Measurements from ENCODE around the gene SLC5A11.

The SLC5A11 gene

GRCh38 chr16:24955975-24956731 is 110.4 kb downstream of the SLC5A11 start:
- in situ Hi-C loops (cut with HindIII; ENCODE audit: low sequenced_read_pairs): no loop called here

DNA sequence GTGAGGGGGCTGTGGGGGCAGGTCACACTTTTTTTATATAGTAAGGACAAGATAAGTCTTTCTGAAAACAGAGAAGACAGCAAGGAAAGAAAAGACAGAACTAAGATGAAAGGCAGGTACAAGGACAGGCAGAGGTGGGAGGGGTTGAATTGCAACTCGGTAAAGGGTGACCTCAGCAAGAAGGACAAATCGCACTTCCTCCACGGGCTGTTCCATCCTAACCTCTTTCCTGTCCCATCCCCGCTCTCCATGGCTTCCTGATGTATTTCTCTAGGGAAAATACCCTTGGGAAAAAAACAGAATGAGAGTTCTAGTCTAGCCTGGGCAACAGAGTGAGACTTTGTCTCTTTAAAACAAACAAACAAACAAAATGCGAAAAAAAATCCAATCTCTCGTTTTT is 112.1 kb downstream of the SLC5A11 start:
- in situ Hi-C loops (cut with HindIII; ENCODE audit: low sequenced_read_pairs): no loop called here
